GM12875 (cell line): ENCODE results near the gene ADAMTSL2.

Source experiments
- H3K4me3 ChIP-seq: one replicate; pipeline ENCODE4 v1.5.1; 2011; ENCODE audit warnings: low read depth, low read length, control low read depth
- TF ChIP-seq, protein P1 (sequence below): IDR thresholded peaks from 2 replicates; pipeline ENCODE4 v1.5.1; 2011; ENCODE audit warnings: low read depth, mild to moderate bottlenecking, control low read depth, inconsistent platforms, low read length, moderate library complexity, borderline replicate concordance; ENCODE audit not compliant: insufficient read depth

ADAMTSL2 gene

DNA sequence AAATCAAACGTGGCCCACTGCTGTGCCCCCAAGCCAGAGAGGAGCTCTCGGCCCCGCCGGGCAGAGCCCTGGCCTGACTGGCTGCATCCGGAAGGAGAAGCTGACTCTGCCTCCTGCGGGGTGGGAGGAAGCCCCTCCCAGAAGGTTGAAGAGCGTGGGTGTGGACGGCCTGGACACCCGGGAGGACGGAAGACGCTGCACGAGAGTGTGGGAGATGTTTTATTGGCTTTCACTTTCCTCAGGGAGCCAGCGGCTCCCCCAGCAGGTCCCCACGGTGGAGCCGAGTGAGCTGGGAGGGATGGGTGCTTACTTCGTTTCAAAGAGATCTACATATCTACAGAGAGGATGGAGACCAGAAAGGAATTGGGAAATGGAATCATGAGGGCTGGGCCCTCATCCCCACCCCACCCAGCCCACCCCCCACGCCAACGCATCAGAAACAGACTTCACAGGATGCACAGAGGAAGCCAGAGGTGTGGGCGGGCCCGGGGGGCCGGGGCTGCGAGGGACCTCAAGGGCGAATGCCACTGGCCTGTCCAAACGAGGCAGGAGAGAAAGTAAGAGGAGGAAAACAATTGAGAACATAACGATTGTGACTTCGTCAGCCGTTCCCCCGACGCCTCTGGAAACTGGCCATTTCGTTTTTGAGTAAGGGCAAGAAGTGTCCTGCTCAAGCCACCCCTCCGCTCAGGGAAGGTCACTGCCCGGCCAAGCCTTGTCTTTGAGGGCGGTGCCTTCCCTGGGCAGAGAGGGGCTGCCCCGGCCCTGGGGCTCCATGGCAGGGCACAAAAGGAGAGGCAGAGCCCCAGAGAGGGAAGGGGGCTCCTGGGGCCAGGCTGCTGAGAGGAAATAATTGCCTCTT is 42.6 kb downstream of the ADAMTSL2 start:
- no peak overlapping the region for H3K4me3 ChIP-seq
- TF ChIP-seq, protein P1, sequence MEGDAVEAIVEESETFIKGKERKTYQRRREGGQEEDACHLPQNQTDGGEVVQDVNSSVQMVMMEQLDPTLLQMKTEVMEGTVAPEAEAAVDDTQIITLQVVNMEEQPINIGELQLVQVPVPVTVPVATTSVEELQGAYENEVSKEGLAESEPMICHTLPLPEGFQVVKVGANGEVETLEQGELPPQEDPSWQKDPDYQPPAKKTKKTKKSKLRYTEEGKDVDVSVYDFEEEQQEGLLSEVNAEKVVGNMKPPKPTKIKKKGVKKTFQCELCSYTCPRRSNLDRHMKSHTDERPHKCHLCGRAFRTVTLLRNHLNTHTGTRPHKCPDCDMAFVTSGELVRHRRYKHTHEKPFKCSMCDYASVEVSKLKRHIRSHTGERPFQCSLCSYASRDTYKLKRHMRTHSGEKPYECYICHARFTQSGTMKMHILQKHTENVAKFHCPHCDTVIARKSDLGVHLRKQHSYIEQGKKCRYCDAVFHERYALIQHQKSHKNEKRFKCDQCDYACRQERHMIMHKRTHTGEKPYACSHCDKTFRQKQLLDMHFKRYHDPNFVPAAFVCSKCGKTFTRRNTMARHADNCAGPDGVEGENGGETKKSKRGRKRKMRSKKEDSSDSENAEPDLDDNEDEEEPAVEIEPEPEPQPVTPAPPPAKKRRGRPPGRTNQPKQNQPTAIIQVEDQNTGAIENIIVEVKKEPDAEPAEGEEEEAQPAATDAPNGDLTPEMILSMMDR: no peak

DNA sequence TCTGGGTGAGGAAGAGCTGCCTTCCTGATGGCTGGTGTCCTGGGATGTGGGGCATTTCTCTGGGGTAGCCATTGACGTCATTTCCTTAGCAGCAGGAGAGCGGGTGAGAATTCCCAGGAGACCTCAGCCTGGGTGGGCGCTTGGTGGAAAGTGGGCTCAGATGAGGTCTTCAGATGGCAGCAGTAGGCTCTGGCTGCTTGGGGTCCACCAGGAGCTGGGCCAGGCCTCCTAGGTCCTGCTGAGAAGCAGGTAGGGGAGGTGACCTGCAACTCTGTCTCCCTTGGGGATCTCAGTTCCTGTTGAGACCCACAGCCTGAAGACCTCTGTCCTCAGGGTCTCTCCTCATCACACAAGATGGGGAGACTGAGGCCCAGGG is 43.2 kb downstream of the ADAMTSL2 start:
- TF ChIP-seq, protein P1: no peak

DNA sequence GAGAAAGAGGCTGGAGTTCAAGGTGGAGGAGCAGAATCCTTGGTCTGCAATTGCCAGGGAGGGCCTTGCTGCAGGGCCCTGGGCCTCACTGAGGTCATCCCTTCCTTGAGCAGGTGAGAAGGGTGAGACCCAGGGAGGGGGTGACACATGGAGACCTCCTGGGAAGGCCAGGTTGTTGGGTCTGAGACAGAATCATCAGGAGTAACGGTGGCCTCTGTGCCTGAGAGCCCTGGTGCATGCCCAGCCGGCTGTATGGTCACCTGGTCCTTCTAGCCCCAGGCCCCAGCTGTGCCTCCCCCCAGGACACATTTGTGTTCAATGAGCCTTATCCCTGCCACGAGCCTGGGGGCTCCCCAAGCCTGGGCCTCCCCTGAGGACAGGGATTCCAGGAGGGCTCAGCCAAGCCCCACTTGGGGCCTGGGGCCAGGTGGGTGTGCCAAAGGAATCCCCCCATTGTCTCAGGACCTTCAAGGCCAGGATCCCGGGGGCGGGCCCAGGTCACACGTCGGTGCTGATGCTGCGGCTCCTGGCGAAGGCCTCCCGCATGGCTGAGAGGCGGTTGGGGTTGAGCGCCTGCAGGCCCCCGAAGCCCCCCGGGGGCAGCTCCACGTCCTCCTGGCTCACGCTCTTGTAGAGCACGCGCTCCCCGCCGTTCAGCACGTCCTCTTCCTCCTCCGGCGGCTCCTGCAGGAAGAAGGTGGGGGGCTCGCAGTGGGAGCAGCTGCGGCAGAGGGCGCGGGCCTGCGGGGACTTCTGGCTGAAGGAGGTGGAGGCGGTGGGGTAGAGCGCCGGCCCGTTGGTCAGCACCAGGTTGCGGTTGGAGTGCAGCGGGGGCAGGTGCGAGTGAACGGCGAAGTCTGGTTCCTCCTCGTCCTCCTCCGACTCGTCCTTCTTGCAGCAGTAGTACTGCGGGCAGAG is 44.3 kb downstream of the ADAMTSL2 start:
- H3K4me3 ChIP-seq: no peak overlapping the region
- TF ChIP-seq, protein P1: no peak

More for the DNA sequence above, 43.2 kb downstream of the ADAMTSL2 start:
- H3K4me3 ChIP-seq: no peak overlapping the region

DNA sequence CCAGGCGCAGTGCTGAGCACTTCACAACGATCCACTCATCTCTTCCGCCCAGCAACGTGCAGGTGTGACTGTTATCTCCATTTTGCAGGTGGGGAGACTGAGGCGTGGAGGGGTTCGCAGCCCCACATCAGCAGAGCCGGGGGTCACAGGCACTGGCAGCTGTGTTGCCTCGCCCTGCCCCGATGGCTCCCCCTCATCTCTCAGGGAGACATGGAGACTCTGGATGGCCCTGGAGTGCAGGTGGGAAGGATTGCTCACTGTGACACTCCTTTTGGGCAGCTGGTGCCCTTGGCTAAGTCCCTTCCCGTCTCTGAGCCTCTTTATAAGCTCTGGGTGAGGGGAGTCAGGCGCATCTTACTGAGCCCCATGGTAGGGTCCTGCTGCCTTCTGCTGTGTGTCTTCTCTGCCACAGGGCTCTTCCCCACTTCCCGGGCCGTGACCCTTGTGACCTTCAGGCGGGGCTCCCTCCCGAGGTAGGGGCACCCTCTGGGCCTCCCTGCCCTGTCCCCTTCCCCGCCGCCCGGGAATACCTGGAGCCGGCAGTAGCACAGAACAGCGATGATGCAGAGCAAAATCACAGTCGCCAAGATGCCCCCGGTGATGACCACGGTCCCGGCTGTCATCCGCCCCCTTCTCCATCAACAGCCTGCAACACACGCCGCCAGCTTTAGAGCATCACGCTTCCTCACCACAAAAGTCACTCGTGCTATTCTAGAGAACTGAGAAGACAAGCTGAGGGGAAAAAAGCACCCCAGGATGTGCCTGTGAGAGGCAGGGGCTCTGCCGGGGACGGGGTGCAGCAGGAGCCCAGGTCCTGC is 45.3 kb downstream of the ADAMTSL2 start:
- H3K4me3 ChIP-seq: no peak overlapping the region
- TF ChIP-seq, protein P1: no peak

DNA sequence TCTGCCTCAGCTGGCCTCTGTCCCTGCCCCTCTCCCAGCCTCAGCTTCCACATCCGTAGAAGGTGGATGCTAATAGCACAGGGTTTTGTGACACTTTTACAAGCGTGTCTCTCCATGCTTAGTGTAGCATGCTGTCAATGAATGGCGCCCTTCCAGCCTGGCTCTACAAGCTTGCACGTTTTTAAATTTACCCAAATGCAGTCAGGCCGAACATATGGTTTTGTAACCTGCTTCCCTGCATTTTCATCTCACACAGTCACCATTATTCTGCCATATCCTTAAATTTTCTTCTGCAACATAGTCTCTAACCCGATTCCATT is 45.9 kb downstream of the ADAMTSL2 start:
- no peak overlapping the region for H3K4me3 ChIP-seq
- TF ChIP-seq, protein P1: no peak

DNA sequence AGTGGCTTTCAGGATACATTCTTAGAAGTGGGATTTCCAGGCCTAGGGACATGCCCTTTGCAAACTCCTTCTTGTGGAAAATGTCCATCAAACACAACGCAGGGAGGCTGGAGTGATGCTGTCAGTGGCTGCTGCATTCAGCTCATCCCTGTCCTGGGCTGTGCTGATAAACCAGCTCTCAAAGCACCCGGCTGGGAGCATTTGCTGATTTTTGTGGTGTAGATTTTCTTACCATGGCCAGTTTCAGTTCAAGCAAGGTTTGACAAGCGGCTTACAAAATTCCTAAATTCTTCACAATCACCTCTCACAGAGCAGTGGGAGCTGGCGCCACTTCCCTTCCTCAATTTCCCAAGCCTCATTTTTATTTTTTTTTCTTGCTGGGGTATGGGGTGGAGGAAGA is 46.5 kb downstream of the ADAMTSL2 start:
- TF ChIP-seq, protein P1: no peak
- H3K4me3 ChIP-seq: no peak overlapping the region
